ENCODE data around the gene TMEM125. TPM values are rescaled to one million over a fixed set of nuclear protein-coding genes. Genes with fewer than 3 reads are reported as not detected.

The TMEM125 gene
- total RNA-seq, 3 donors from 2014 or later = 31.9 to 71.6 (median 40.6) TPM

- no peaks in the 10 kb centered on the region for H3K4me1 ChIP-seq (ENCODE audit: low read depth)
- DNase-seq (peak; percentile 69 to 95 (median 84)), ATAC-seq (peak; percentile 92)
- H3K4me3 ChIP-seq = no peak overlapping the region
- TF ChIP-seq CTCF (IDR thresholded peaks at IDR 0.05) = peak; percentile 89
- no peaks in the 10 kb centered on the region for H3K9me3 ChIP-seq
- intact Hi-C loops (cut with DNase I, micrococcal nuclease) = loop anchor here in 1 of 2 donors (10.0 kb wide), 1 partner anchor 188 kb away; no protein-coding TSS in a partner anchor
- no peaks in the 10 kb centered on the region for H3K36me3 ChIP-seq (ENCODE audit: low read depth)
Measured at GRCh38 chr1:43227143-43227764, 42.5 kb upstream of the TMEM125 start.

- H3K4me1 ChIP-seq (ENCODE audit: low read depth) = no peaks in the 10 kb centered on the region
- no peak for DNase-seq
- no peak for ATAC-seq
- no peak for TF ChIP-seq CTCF (IDR thresholded peaks at IDR 0.05)
- intact Hi-C loops (cut with DNase I, micrococcal nuclease) = loop anchor here (10.0 kb wide), 1 partner anchor 185 kb away; no protein-coding TSS in a partner anchor
- no peaks in the 10 kb centered on the region for H3K9me3 ChIP-seq
- H3K4me3 ChIP-seq = no peak overlapping the region
- H3K36me3 ChIP-seq (ENCODE audit: low read depth) = no peaks in the 10 kb centered on the region
Measured at GRCh38 chr1:43229826-43230780, 39.7 kb upstream of the TMEM125 start.

GRCh38 chr1:43232074-43232473 is 37.7 kb upstream of the TMEM125 start:
- no peak for TF ChIP-seq CTCF (IDR thresholded peaks at IDR 0.05)
- Histone ChIP-seq H3K4me1 (ENCODE audit: low read depth) (peaks cover 10% of the 10 kb centered on the region), H3K36me3 (ENCODE audit: low read depth) (no peaks in the 10 kb centered on the region), H3K9me3 (no peaks in the 10 kb centered on the region), H3K4me3 (no peak overlapping the region)
- intact Hi-C loops (cut with DNase I, micrococcal nuclease) = loop anchor here in 1 of 2 donors (10.0 kb wide), 1 partner anchor 183 kb away; no protein-coding TSS in a partner anchor
- ATAC-seq = no peak
- no peak for DNase-seq

- H3K36me3 ChIP-seq (ENCODE audit: low read depth) = no peaks in the 10 kb centered on the region
- H3K9me3 ChIP-seq = no peaks in the 10 kb centered on the region
- no peak overlapping the region for H3K4me3 ChIP-seq
- no peak for ATAC-seq
- DNase-seq = no peak
- peaks cover 10% of the 10 kb centered on the region for H3K4me1 ChIP-seq (ENCODE audit: low read depth)
- intact Hi-C loops (cut with DNase I, micrococcal nuclease) = loop anchor here in 1 of 2 donors (10.0 kb wide), 1 partner anchor 182 kb away; no protein-coding TSS in a partner anchor
- no peak for TF ChIP-seq CTCF (IDR thresholded peaks at IDR 0.05)
Measured at GRCh38 chr1:43232482-43232881, 37.3 kb upstream of the TMEM125 start.

- DNase-seq (no peak), ATAC-seq (no peak)
- Histone ChIP-seq H3K4me3 (no peak overlapping the region), H3K9me3 (no peaks in the 10 kb centered on the region), H3K4me1 (ENCODE audit: low read depth) (peaks cover 15% of the 10 kb centered on the region), H3K36me3 (ENCODE audit: low read depth) (no peaks in the 10 kb centered on the region)
- intact Hi-C loops (cut with DNase I, micrococcal nuclease) = loop anchor here in 1 of 2 donors (10.0 kb wide), 1 partner anchor 181 kb away; no protein-coding TSS in a partner anchor
- TF ChIP-seq CTCF (IDR thresholded peaks at IDR 0.05) = no peak
Measured at GRCh38 chr1:43233631-43234030, 36.2 kb upstream of the TMEM125 start.

Measured in mucosa of descending colon (tissue), 3 donors.